Thyroid gland (tissue), 4 donors: Measurements from ENCODE around the gene FBXL19.

Experiments used
- POLR2A ChIP-seq, 2 donors: fragments of 450-650 bp; IDR thresholded peaks; one replicate each; pipeline ENCODE4 v1.6.1; 2017; ENCODE audit warnings: antibody characterized with exemption in 2 of 2, mild to moderate bottlenecking in 2 of 2, moderate library complexity in 1 of 2
- TF ChIP-seq, protein P1 (sequence below), 6 experiments: fragments of 200-600 bp in 3 of 6; fragments of 450-650 bp in 3 of 6; sonication (generic) in 3 of 6; IDR thresholded peaks; one replicate each; pipeline ENCODE4 v1.5.1; 2016 to 2019; ENCODE audit warnings: antibody characterized with exemption in 6 of 6, mild to moderate bottlenecking in 2 of 6, inconsistent platforms in 1 of 6, moderate library complexity in 1 of 6

- TF ChIP-seq, protein P1, sequence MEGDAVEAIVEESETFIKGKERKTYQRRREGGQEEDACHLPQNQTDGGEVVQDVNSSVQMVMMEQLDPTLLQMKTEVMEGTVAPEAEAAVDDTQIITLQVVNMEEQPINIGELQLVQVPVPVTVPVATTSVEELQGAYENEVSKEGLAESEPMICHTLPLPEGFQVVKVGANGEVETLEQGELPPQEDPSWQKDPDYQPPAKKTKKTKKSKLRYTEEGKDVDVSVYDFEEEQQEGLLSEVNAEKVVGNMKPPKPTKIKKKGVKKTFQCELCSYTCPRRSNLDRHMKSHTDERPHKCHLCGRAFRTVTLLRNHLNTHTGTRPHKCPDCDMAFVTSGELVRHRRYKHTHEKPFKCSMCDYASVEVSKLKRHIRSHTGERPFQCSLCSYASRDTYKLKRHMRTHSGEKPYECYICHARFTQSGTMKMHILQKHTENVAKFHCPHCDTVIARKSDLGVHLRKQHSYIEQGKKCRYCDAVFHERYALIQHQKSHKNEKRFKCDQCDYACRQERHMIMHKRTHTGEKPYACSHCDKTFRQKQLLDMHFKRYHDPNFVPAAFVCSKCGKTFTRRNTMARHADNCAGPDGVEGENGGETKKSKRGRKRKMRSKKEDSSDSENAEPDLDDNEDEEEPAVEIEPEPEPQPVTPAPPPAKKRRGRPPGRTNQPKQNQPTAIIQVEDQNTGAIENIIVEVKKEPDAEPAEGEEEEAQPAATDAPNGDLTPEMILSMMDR (IDR thresholded peaks at IDR 0.05) = no peak
- TF ChIP-seq POLR2A (IDR thresholded peaks at IDR 0.05) = no peak
Measured at GRCh38 chr16:30922420-30922959, 882 bp upstream of the FBXL19 start.
